Measurements from ENCODE around the gene GRIN1.

GRCh38 chr9:137185921-137186320, 47.0 kb downstream of the GRIN1 start:
- no peak for TF ChIP-seq EZH2 (IDR thresholded peaks at IDR 0.05; ENCODE audit: borderline replicate concordance, low read length)
- no peak for TF ChIP-seq CTCF (IDR thresholded peaks at IDR 0.05; ENCODE audit: low read length)

Data from OCI-LY1 (cell line).